Central memory CD8-positive, alpha-beta T cell (primary cell): ENCODE results near the gene NCOA4.
A peak's percentile ranks its signal among the peaks of the same experiment; 100 is the strongest.
"Not testable (repeated sequence)": the region's sequence is repeated elsewhere in the genome, so short reads cannot be mapped to it uniquely, and the experiment has no call there.

Experiments
- ATAC-seq: fragments of 150-1000 bp; cut with Tn5 transposase; replicated peaks from 2 replicates; pipeline ENCODE4 v1.10.0; 2022; ENCODE audit warnings: mild to moderate bottlenecking, moderate FRiP score, moderate number of reproducible peaks; ENCODE audit not compliant: poor library complexity, severe bottlenecking; ENCODE audit errors: extremely low read depth
- DNase-seq, 2 donors: peaks; one replicate each; pipeline ENCODE4 v3.0.0; 2021; ENCODE audit warnings: low spot score in 2 of 2
- H3K27ac Mint-ChIP-seq: one replicate; pipeline ENCODE4 v1.8.0; 2022; ENCODE audit warnings: low read depth, mild to moderate bottlenecking, moderate library complexity, mixed read lengths
- H3K27me3 Mint-ChIP-seq: one replicate; pipeline ENCODE4 v1.8.0; 2022; ENCODE audit warnings: mixed read lengths
- H3K36me3 Mint-ChIP-seq: one replicate; pipeline ENCODE4 v1.8.0; 2022; ENCODE audit warnings: mild to moderate bottlenecking, moderate library complexity, mixed read lengths; ENCODE audit not compliant: insufficient read depth
- H3K4me1 Mint-ChIP-seq: one replicate; pipeline ENCODE4 v1.8.0; 2022; ENCODE audit warnings: mixed read lengths
- H3K4me3 Mint-ChIP-seq: one replicate; pipeline ENCODE4 v1.8.0; 2022; ENCODE audit warnings: mild to moderate bottlenecking, moderate library complexity, mixed read lengths
- H3K9me3 Mint-ChIP-seq: one replicate; pipeline ENCODE4 v1.8.0; 2022; ENCODE audit warnings: mixed read lengths

The NCOA4 gene

GRCh38 chr10:45983538-45984186, 46.8 kb downstream of the NCOA4 start:
- not testable (repeated sequence) for H3K27me3 Mint-ChIP-seq, H3K9me3 Mint-ChIP-seq, H3K4me1 Mint-ChIP-seq, H3K4me3 Mint-ChIP-seq, H3K27ac Mint-ChIP-seq
- peaks cover 31% of the 10 kb centered on the region for H3K36me3 Mint-ChIP-seq
- ATAC-seq (peak; percentile 62), DNase-seq (peak in 1 of 2 donors; percentile 16)

DNA sequence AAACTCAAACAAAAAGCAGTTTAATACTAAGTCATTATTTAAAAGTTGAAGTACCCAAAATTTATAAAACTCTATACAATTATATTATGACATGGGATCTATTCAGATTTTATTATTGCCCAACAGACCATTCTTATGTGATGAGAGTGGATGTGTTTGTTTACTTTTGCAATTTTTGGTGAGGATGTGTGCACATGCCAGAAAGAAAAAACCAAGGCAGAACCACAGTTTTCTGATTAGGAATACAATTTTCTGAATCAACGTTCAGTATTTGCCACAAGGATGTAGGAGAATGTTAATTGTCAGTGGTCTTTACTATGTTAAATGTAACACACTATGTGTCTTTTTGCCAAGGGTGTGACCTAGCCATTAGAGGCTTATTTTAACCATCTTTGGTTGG, 49.1 kb downstream of the NCOA4 start:
- not testable (repeated sequence) for ATAC-seq, H3K27me3 Mint-ChIP-seq, H3K9me3 Mint-ChIP-seq, DNase-seq, H3K27ac Mint-ChIP-seq, H3K4me1 Mint-ChIP-seq, H3K4me3 Mint-ChIP-seq
- peaks cover 26% of the 10 kb centered on the region for H3K36me3 Mint-ChIP-seq

DNA sequence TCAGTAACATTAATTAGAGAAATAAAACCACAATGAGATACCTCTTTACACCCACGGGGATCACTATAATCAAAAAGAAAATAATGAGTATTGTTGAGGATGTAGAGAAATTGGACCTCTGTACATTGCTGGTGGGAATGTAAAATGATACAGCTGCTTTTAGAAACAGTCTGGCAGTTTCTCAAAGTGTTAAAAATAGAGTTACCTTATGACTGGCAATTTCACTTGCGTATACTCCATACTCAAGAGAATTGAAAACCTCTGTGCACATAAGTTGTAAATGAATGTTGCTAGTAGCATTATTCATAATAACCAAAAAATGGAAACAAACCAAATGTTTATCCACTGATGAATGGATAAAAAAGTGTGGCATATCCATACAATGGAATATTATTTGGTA, 51.9 kb downstream of the NCOA4 start:
- H3K27me3 Mint-ChIP-seq, H3K27ac Mint-ChIP-seq, ATAC-seq, H3K9me3 Mint-ChIP-seq, DNase-seq, H3K4me3 Mint-ChIP-seq: not testable (repeated sequence)
- Mint-ChIP-seq H3K36me3 (peaks cover 18% of the 10 kb centered on the region), H3K4me1 (peaks cover 11% of the 10 kb centered on the region)

DNA sequence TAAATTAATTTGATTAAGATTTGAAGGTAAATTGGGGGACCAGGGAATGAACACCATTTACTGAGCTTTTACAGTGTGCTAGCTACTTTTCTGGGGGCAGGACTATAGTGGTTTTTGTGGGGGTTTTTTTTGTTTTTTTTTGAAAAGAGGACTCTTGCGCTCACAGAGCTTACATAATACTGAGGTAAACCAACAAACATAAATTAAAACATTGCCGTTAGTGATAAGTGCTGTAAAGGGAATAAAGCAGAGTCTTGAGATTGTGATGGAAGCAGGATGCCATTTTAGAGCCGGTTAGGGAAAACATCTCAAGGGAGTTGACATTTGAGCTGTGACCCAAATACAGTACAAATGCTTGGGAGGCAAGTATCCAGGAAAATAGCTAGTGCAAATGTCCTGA, 56.4 kb downstream of the NCOA4 start:
- not testable (repeated sequence) for DNase-seq, H3K9me3 Mint-ChIP-seq, H3K27me3 Mint-ChIP-seq, ATAC-seq
- peaks cover 21% of the 10 kb centered on the region for H3K36me3 Mint-ChIP-seq
- peak overlapping the region; percentile 97 for H3K4me3 Mint-ChIP-seq
- peaks cover 49% of the 10 kb centered on the region for H3K4me1 Mint-ChIP-seq
- peak overlapping the region; percentile 5 for H3K27ac Mint-ChIP-seq

DNA sequence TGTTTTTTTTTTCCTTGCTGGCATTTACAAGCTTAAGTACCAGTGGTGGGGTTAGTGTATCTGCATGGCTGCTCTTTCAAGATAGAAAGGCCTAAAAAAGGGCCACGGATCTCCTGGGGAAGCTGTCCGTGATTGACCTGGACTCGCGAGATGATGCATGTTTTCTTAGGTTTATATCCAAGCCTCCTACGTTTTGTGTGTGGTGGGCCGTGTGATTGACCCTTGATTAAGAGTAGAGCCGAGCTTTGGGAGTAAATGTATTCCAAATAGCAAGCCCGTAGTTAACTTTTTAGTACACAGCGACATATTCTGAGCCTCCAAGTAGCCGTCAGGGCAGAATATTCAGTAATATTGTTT, 57.6 kb downstream of the NCOA4 start:
- Mint-ChIP-seq H3K4me1 (peaks cover 54% of the 10 kb centered on the region), H3K36me3 (peaks cover 16% of the 10 kb centered on the region), H3K27ac (peak overlapping the region; percentile 95), H3K4me3 (peak overlapping the region; percentile 97)
- not testable (repeated sequence) for DNase-seq, H3K27me3 Mint-ChIP-seq, H3K9me3 Mint-ChIP-seq
- ATAC-seq: peak; percentile 10

- not testable (repeated sequence) for H3K9me3 Mint-ChIP-seq, H3K27me3 Mint-ChIP-seq
- ATAC-seq (peak; percentile 78), DNase-seq (peak; percentile 76 to 78)
- Mint-ChIP-seq H3K36me3 (peaks cover 12% of the 10 kb centered on the region), H3K4me1 (peaks cover 54% of the 10 kb centered on the region), H3K4me3 (peak within 1 kb of the TSS; percentile 97), H3K27ac (peak within 1 kb of the TSS; percentile 95)
Observed at GRCh38 chr10:45972106-45972812, 58.2 kb downstream of the NCOA4 start, which contains the start of gene TIMM23. TSS of gene TIMM23 (plus strand) at chr10:45972489. CDS start at chr10:45972625, 136 bp downstream.

GRCh38 chr10:45971742-45972105, 58.7 kb downstream of the NCOA4 start:
- not testable (repeated sequence) for H3K9me3 Mint-ChIP-seq, H3K27me3 Mint-ChIP-seq, DNase-seq
- peaks cover 58% of the 10 kb centered on the region for H3K4me1 Mint-ChIP-seq
- peaks cover 10% of the 10 kb centered on the region for H3K36me3 Mint-ChIP-seq
- H3K4me3 Mint-ChIP-seq: peak overlapping the region; percentile 97
- ATAC-seq: peak; percentile 46
- H3K27ac Mint-ChIP-seq: peak overlapping the region; percentile 95

- peaks cover 61% of the 10 kb centered on the region for H3K4me1 Mint-ChIP-seq
- not testable (repeated sequence) for ATAC-seq
- H3K27ac Mint-ChIP-seq: peak overlapping the region; percentile 95
Observed at GRCh38 chr10:45971019-45971418, 59.4 kb downstream of the NCOA4 start.

GRCh38 chr10:45962686-45963452, 67.6 kb downstream of the NCOA4 start:
- H3K9me3 Mint-ChIP-seq, DNase-seq, ATAC-seq, H3K27me3 Mint-ChIP-seq, H3K4me1 Mint-ChIP-seq, H3K4me3 Mint-ChIP-seq, H3K27ac Mint-ChIP-seq: not testable (repeated sequence)
- H3K36me3 Mint-ChIP-seq: peaks cover 12% of the 10 kb centered on the region

More at GRCh38 chr10:45971019-45971418, 59.4 kb downstream of the NCOA4 start:
- H3K36me3 Mint-ChIP-seq, DNase-seq, H3K27me3 Mint-ChIP-seq, H3K9me3 Mint-ChIP-seq: not testable (repeated sequence)
- H3K4me3 Mint-ChIP-seq: peak overlapping the region; percentile 97

DNA sequence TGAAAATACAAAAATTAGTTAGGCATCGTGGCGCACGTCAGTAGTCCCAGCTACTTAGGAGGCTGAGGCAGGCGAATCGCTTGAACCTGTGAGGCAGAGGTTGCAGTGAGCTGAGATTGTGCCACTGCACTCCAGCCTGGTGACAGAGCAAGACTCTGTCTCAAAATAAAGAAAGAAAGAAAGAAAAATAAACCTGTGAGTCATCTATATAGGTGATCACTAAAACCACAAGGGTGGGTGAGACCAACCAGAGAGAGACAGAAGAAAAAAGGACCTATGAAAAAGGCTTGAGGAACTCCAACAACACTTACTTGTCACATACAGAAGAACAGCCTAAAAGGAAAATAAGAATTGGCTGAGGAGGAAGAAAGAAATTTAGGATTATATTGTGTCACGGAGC, 72.5 kb downstream of the NCOA4 start:
- H3K27ac Mint-ChIP-seq: peak overlapping the region; percentile 71
- not testable (repeated sequence) for ATAC-seq, H3K9me3 Mint-ChIP-seq, H3K4me3 Mint-ChIP-seq, DNase-seq, H3K27me3 Mint-ChIP-seq, H3K4me1 Mint-ChIP-seq
- H3K36me3 Mint-ChIP-seq: peaks cover 13% of the 10 kb centered on the region

- H3K9me3 Mint-ChIP-seq, DNase-seq, H3K27ac Mint-ChIP-seq, ATAC-seq, H3K4me1 Mint-ChIP-seq, H3K27me3 Mint-ChIP-seq, H3K4me3 Mint-ChIP-seq: not testable (repeated sequence)
- peaks cover 13% of the 10 kb centered on the region for H3K36me3 Mint-ChIP-seq
Observed at GRCh38 chr10:45956634-45957033, 73.8 kb downstream of the NCOA4 start.
